Hepatocyte (in vitro differentiated cells): ENCODE measurements around the gene UBE2L3. TPM values are rescaled to one million over a fixed set of nuclear protein-coding genes. Genes with fewer than 3 reads are reported as not detected.

Experiments
- DNase-seq: peaks from one replicate; pipeline ENCODE4 v3.0.0-alpha.2; 2016; ENCODE audit warnings: low spot score
- H2AFZ ChIP-seq: fragments of 200-600 bp; sonication (generic); 2 replicates; pipeline ENCODE4 v1.6.0; 2016; ENCODE audit warnings: antibody characterized with exemption, mild to moderate bottlenecking
- H3K27ac ChIP-seq: fragments of 200-600 bp; sonication (generic); 2 replicates; pipeline ENCODE4 v1.5.1; 2016; ENCODE audit warnings: mild to moderate bottlenecking
- H3K27me3 ChIP-seq: fragments of 200-600 bp; sonication (generic); 2 replicates; pipeline ENCODE4 v1.6.1; 2016
- H3K36me3 ChIP-seq: fragments of 200-600 bp; sonication (generic); replicated peaks from 2 replicates; pipeline ENCODE4 v1.5.1; 2016; ENCODE audit warnings: low read depth; ENCODE audit not compliant: insufficient read depth
- H3K4me1 ChIP-seq: fragments of 200-600 bp; sonication (generic); 2 replicates; pipeline ENCODE4 v1.5.1; 2016; ENCODE audit warnings: mild to moderate bottlenecking, moderate library complexity; ENCODE audit not compliant: insufficient read depth
- H3K4me2 ChIP-seq: fragments of 200-600 bp; sonication (generic); 2 replicates; pipeline ENCODE4 v1.6.0; 2016
- H3K4me3 ChIP-seq: fragments of 200-600 bp; sonication (generic); 2 replicates; pipeline ENCODE4 v1.5.1; 2016; ENCODE audit warnings: mild to moderate bottlenecking
- H3K79me2 ChIP-seq: fragments of 200-600 bp; sonication (generic); 2 replicates; pipeline ENCODE4 v1.6.0; 2017; ENCODE audit warnings: mild to moderate bottlenecking
- H3K9me2 ChIP-seq: fragments of 200-600 bp; sonication (generic); replicated peaks from 2 replicates; pipeline ENCODE4 v1.6.0; 2017; ENCODE audit warnings: mild to moderate bottlenecking; ENCODE audit not compliant: insufficient read depth
- H3K9me3 ChIP-seq: fragments of 200-600 bp; sonication (generic); 2 replicates; pipeline ENCODE4 v1.5.1; 2016; ENCODE audit warnings: low read depth, mild to moderate bottlenecking
- H4K20me1 ChIP-seq: fragments of 200-600 bp; sonication (generic); 2 replicates; pipeline ENCODE4 v1.6.0; 2016; ENCODE audit warnings: mild to moderate bottlenecking; ENCODE audit not compliant: insufficient read depth, poor library complexity, severe bottlenecking
- CTCF ChIP-seq: fragments of 200-600 bp; sonication (generic); IDR thresholded peaks from 2 replicates; pipeline ENCODE4 v1.5.1; 2016; ENCODE audit warnings: antibody characterized with exemption, mild to moderate bottlenecking; ENCODE audit not compliant: poor library complexity
- EZH2 ChIP-seq: fragments of 200-600 bp; sonication (generic); IDR thresholded peaks from 2 replicates; pipeline ENCODE4 v1.6.1; 2016; ENCODE audit warnings: antibody characterized with exemption, mild to moderate bottlenecking, borderline replicate concordance
- EZH2phosphoT487 ChIP-seq: fragments of 200-600 bp; sonication (generic); IDR thresholded peaks from one replicate; pipeline ENCODE4 v1.6.1; 2018; ENCODE audit warnings: antibody characterized with exemption, mild to moderate bottlenecking, low read depth, moderate library complexity; ENCODE audit not compliant: unreplicated experiment, severe bottlenecking
- WGBS: methylation state at CpG from one replicate; pipeline ENCODE4 v1.1.6; 2016; ENCODE audit warnings: low lambda C conversion rate; ENCODE audit errors: missing lambda C conversion rate; 5-methylcytosine and 5-hydroxymethylcytosine counted together
- polyA plus RNA-seq: library from polyadenylated mRNA; unstranded; fragments of >200 nt; fragmentation: Nextera tagmentation; extraction: Ambion mirVana; gene quantifications from 2 replicates; pipeline ENCODE4 v1.2.1, GENCODE V29; 2016
- total RNA-seq: library from RNA; depleted of rRNA; stranded (reverse); fragments of >200 nt; gene quantifications from 2 replicates; pipeline ENCODE4 v1.2.3, GENCODE V29; 2014

The UBE2L3 gene
- total and polyA plus RNA-seq, 2 experiments from 2014 or later = 49.3 to 91.0 TPM

DNA sequence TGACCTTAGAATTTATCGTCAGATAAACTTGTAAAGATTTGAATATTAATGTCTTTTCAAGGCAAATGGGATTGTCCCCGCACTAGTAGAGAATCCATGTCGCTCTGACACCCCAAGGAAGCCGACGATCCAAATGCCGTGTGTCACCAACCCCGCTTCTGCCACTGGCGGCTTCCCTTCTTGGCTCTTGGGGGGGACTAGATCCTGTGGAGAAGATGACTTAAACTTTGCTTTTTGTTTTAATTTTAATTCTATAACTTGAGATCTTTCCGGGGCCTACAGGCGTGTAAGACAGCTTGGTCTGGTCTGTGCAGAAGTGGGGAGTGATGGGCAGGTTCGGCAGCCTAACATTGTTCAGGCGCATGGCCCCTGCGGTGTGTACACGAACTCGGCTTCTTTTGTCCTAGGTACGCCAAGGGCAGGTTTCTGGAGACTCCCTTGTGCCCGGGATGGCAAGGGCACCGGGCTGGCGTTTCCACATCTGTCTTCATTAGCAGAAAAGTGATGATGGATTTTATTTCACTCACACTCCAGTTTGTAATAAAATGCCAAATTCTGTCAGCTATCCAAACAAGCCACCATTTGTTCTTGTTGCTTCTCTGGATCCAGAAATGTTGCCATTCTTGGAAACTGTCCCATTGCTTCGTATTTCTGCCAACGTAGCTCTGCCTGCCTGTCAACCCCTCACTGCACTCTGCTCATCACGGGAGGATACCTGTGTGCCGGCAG lies 55.6 kb downstream of the UBE2L3 start:
- H3K27me3 ChIP-seq = no peaks in the 10 kb centered on the region
- H3K4me2 ChIP-seq = no peak overlapping the region
- H3K4me3 ChIP-seq = no peak overlapping the region
- H3K9me3 ChIP-seq = no peaks in the 10 kb centered on the region
- no peak overlapping the region for H2AFZ ChIP-seq
- no peak overlapping the region for H3K27ac ChIP-seq
- no peaks in the 10 kb centered on the region for H3K4me1 ChIP-seq
- WGBS = 95% methylated on average over 23 of the region's 23 CpGs
- TF ChIP-seq EZH2 (no peak), EZH2phosphoT487 (no peak), CTCF (no peak)
- H3K36me3 ChIP-seq = no peaks in the 10 kb centered on the region
- peaks cover 79% of the 10 kb centered on the region for H3K79me2 ChIP-seq
- H3K9me2 ChIP-seq = no peaks in the 10 kb centered on the region
- peaks cover 81% of the 10 kb centered on the region for H4K20me1 ChIP-seq
- no peak for DNase-seq

DNA sequence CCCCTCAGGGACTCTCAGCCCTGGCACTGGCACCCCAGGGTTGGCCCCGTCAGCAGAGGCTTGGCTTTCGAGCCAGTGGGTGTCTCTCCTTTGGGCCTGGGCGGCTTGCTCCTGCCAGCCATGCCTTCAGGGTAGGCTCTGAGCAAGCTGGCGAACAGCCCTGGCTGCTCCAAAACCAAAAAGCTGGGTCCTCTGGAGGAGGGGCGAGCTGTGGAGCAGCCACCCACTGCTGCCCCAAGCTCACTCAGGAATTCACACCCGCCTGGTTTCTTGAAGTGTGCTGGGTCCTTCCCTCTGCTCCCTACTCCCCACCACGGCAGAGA lies 56.1 kb downstream of the UBE2L3 start:
- Histone ChIP-seq H3K79me2 (peaks cover 79% of the 10 kb centered on the region), H3K27ac (no peak overlapping the region), H3K4me1 (no peaks in the 10 kb centered on the region), H3K36me3 (no peaks in the 10 kb centered on the region), H3K27me3 (no peaks in the 10 kb centered on the region), H3K4me2 (no peak overlapping the region), H3K4me3 (no peak overlapping the region), H2AFZ (no peak overlapping the region), H3K9me2 (no peaks in the 10 kb centered on the region), H4K20me1 (peaks cover 79% of the 10 kb centered on the region), H3K9me3 (no peaks in the 10 kb centered on the region)
- no peak for TF ChIP-seq EZH2
- no peak for TF ChIP-seq CTCF
- TF ChIP-seq EZH2phosphoT487 = no peak
- 97% methylated on average over 7 of the region's 7 CpGs for WGBS
- DNase-seq = no peak

DNA sequence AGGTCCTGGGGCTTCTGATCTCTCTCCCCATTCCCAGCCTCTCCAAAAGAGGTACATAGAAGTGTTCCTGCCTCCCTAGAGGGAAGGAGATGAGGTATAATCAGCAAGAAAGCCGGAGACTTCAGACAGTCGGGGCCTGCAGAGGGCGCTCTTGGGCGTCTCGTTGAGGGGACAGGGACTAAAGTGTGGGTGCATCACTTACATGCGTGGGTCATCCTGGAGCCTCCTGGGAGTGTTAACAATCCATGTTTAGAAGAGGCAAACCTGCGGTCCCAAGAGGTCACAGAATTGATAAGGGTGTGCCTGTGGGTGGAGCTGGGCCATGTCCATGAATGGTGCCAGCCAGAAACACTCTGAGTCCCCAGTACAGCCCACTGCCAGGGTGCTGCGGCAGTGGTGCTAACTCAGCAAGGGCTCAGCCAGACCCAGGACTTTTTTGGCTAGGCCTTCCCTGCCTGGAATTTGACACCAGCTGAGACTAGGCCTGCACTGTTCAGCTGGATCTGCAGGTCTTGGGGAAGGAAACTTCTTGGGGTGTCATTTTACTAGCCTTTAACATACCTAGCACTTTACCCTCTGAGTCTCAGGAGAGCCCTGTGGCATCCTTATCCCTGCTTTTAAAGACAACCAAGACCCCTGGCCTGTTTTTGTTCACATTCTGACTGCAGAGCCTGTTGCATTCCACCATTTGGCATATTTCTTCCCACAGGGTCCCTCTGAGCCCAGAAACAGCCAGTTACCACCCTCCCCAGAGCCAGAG lies 56.8 kb downstream of the UBE2L3 start:
- H3K9me2 ChIP-seq = no peaks in the 10 kb centered on the region
- peaks cover 77% of the 10 kb centered on the region for H3K79me2 ChIP-seq
- peak; percentile 45 for DNase-seq
- H2AFZ ChIP-seq = no peak overlapping the region
- no peak overlapping the region for H3K27ac ChIP-seq
- H3K4me1 ChIP-seq = peaks cover 2% of the 10 kb centered on the region
- no peaks in the 10 kb centered on the region for H3K27me3 ChIP-seq
- no peak for TF ChIP-seq EZH2phosphoT487
- no peak for TF ChIP-seq EZH2
- peak; percentile 51 for TF ChIP-seq CTCF
- H3K4me3 ChIP-seq = no peak overlapping the region
- WGBS = 67% methylated on average over 8 of the region's 8 CpGs
- no peaks in the 10 kb centered on the region for H3K9me3 ChIP-seq
- H4K20me1 ChIP-seq = peaks cover 73% of the 10 kb centered on the region
- H3K36me3 ChIP-seq = no peaks in the 10 kb centered on the region
- no peak overlapping the region for H3K4me2 ChIP-seq
